Colonic mucosa (tissue), 4 donors: ENCODE data around the gene ZC4H2. TPM values are rescaled to one million over a fixed set of nuclear protein-coding genes. Genes with fewer than 3 reads are reported as not detected.
"Not testable (repeated sequence)": the region's sequence is repeated elsewhere in the genome, so short reads cannot be mapped to it uniquely, and the experiment has no call there.

ENCODE experiments used
- DNase-seq: peaks from one replicate; pipeline ENCODE4 v3.0.0-alpha.2; 2020
- H3K27ac ChIP-seq: fragments of 200-600 bp; one replicate; pipeline ENCODE4 v1.8.0; 2021
- H3K27me3 ChIP-seq: fragments of 200-600 bp; one replicate; pipeline ENCODE4 v1.8.0; 2021
- H3K36me3 ChIP-seq: fragments of 200-600 bp; one replicate; pipeline ENCODE4 v1.8.0; 2021
- H3K4me1 ChIP-seq: fragments of 200-600 bp; one replicate; pipeline ENCODE4 v1.8.0; 2021; ENCODE audit warnings: mild to moderate bottlenecking
- H3K4me3 ChIP-seq: fragments of 200-600 bp; one replicate; pipeline ENCODE4 v1.8.0; 2021
- H3K9ac ChIP-seq, 2 donors: one replicate each; pipeline ENCODE4 v1.7.0; 2013; ENCODE audit warnings: control low read depth in 2 of 2, low read depth in 2 of 2, low read length in 2 of 2
- H3K9me3 ChIP-seq: fragments of 200-600 bp; one replicate; pipeline ENCODE4 v1.8.0; 2021
- intact Hi-C: fragments of 100-400 bp; cut with DNase I; formaldehyde crosslinking; loops from one replicate; pipeline ENCODE4 v1.14.1; 2022
- total RNA-seq, 2 donors: library from RNA; stranded (reverse); fragmentation: NEBNext Ultra II Directional in 1 of 2; extraction: Animal tissue kit (Norgen Biotek cat#: 25700) in 1 of 2; gene quantifications; one replicate each; pipeline ENCODE4 v1.2.1, GENCODE V29; 2021
- TF ChIP-seq, protein P1 (sequence below): fragments of 200-600 bp; IDR thresholded peaks from one replicate; pipeline ENCODE4 v1.8.0; 2022; ENCODE audit warnings: antibody characterized with exemption, mild to moderate bottlenecking
- donor health status: healthy.
- donor health status: DM: no; HTN: no; CAD: no.
- donor health status: DM: no; HTN: no; CAD: no.

The ZC4H2 gene
- total RNA-seq, 2 donors from 2014 or later: 5.9 to 9.5 TPM

DNA sequence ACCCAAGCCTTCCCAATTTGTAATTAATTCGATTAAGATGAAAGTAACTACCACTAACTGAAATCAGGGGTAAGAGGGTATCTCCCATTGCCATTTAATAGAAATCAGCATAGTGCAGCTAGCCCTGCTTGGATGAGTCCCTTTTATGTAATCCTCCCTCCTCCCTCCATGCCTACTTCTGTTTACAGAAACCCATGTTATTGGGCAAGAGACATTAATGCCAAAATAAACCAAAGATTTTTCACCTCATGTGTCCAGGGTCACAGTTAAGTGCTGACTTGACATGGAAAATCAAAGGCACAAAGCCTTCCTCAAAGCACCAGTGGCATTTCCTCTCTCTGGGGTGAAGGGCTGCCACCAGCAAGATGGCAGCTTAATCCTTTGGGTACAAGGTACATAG, 50.8 kb downstream of the ZC4H2 start:
- DNase-seq: no peak
- H3K4me1 ChIP-seq: no peaks in the 10 kb centered on the region
- no peak overlapping the region for H3K4me3 ChIP-seq
- TF ChIP-seq, protein P1, sequence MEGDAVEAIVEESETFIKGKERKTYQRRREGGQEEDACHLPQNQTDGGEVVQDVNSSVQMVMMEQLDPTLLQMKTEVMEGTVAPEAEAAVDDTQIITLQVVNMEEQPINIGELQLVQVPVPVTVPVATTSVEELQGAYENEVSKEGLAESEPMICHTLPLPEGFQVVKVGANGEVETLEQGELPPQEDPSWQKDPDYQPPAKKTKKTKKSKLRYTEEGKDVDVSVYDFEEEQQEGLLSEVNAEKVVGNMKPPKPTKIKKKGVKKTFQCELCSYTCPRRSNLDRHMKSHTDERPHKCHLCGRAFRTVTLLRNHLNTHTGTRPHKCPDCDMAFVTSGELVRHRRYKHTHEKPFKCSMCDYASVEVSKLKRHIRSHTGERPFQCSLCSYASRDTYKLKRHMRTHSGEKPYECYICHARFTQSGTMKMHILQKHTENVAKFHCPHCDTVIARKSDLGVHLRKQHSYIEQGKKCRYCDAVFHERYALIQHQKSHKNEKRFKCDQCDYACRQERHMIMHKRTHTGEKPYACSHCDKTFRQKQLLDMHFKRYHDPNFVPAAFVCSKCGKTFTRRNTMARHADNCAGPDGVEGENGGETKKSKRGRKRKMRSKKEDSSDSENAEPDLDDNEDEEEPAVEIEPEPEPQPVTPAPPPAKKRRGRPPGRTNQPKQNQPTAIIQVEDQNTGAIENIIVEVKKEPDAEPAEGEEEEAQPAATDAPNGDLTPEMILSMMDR: no peak
- H3K36me3 ChIP-seq: no peaks in the 10 kb centered on the region
- no peaks in the 10 kb centered on the region for H3K27me3 ChIP-seq
- no peaks in the 10 kb centered on the region for H3K9me3 ChIP-seq
- no peak overlapping the region for H3K27ac ChIP-seq
- no peak overlapping the region for H3K9ac ChIP-seq
- intact Hi-C loops: no loop called here

DNA sequence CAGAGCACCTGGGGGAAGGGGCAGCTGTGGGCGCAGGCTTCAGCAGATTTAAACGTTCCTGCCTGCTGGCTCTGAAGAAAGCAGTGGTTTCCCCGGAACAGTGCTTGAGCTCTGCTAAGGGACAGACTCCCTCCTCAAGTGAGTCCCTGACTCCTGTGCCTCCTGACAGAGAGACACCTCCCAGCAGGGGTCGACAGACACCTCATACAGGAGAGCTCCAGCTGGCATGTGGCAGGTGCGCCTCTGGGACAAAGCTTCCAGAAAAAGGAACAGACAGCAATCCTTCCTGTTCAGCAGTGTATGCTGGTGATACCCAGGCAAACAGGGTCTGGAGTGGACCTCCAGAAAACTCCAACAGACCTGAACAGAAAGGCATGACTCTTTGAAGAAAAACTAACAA, 68.1 kb downstream of the ZC4H2 start:
- Histone ChIP-seq H3K9ac (no peak overlapping the region), H3K4me3 (no peak overlapping the region), H3K9me3 (no peaks in the 10 kb centered on the region), H3K27ac (no peak overlapping the region), H3K27me3 (no peaks in the 10 kb centered on the region), H3K36me3 (no peaks in the 10 kb centered on the region), H3K4me1 (no peaks in the 10 kb centered on the region)
- intact Hi-C loops: no loop called here
- TF ChIP-seq, protein P1: no peak
- DNase-seq: no peak

DNA sequence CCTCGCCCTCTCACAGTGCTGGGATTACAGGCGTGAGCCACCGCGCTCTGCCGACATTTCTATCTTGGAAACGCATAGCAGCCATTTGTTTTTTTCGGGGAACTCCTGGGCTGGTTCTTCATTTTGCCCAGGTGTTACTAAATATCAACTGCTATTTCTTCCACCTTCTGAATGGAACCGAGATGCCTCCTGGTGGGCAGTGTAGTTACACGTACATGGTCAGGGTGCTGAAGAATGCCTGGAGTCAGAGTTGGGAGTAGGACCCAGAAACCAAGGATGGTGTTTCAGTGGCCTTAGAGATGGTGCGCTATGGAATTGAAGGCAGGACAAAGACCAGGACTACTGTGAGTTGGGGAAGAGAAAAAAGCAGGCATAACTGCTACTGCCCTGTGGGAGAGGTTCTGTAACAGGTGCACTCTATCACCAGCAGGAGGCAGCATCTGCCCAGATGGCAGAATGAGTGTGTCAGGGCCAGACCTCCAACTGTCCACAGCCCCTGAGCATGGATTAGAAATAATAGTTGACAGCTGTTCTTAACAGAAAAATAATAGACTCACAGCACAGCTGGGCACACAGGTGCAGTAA, 81.7 kb downstream of the ZC4H2 start:
- no peak overlapping the region for H3K27ac ChIP-seq
- H3K4me1 ChIP-seq: no peaks in the 10 kb centered on the region
- intact Hi-C loops: loop anchor here (5.0 to 10.0 kb wide), 2 partner anchors 558 to 630 kb away; no protein-coding TSS in a partner anchor
- DNase-seq: peak; percentile 60
- TF ChIP-seq, protein P1: peak; percentile 75
- H3K27me3 ChIP-seq: no peaks in the 10 kb centered on the region
- no peaks in the 10 kb centered on the region for H3K9me3 ChIP-seq
- no peak overlapping the region for H3K9ac ChIP-seq
- H3K36me3 ChIP-seq: no peaks in the 10 kb centered on the region
- no peak overlapping the region for H3K4me3 ChIP-seq

DNA sequence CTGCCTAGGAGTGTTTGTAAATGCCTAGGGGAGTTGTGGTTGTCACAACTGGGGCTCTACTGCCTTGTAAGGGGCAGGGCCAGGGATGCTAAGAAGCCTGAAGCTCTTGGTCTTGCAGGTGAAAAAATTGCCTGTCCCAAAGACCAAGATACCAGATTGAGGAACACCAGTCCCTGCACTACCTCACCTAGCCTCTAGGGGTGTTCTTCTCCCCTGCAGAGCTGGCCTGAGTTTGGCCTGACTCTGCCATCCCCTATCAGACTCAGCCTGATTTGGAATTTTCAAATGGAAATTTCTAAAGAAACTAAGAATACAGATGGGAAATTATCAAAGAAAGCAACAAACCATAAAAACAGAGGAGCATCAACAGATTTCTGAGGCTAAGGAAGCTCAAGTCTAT, 90.4 kb downstream of the ZC4H2 start:
- no peaks in the 10 kb centered on the region for H3K9me3 ChIP-seq
- H3K27me3 ChIP-seq: no peaks in the 10 kb centered on the region
- intact Hi-C loops: no loop called here
- no peak overlapping the region for H3K9ac ChIP-seq
- H3K4me3 ChIP-seq: no peak overlapping the region
- TF ChIP-seq, protein P1: peak; percentile 65
- no peaks in the 10 kb centered on the region for H3K36me3 ChIP-seq
- no peaks in the 10 kb centered on the region for H3K4me1 ChIP-seq
- H3K27ac ChIP-seq: no peak overlapping the region
- peak; percentile 30 for DNase-seq

DNA sequence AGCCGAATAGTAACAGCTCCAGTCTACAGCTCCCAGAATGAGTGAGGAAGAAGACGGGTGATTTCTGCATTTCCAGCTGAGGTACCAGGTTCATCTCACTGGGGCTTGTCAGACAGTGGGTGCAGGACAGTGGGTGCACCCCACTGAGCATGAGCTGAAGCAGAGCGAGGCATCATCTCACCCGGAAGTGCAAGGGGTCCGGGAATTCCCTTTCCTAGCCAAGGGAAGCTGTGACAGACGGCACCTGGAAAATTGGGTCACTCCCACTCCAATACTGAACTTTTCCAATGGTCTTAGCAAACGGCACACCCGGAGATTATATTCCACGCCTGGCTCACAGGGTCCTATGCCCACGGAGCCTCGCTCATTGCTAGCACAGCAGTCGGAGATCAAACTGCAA, 97.5 kb downstream of the ZC4H2 start:
- H3K4me3 ChIP-seq, H3K9me3 ChIP-seq, H3K27me3 ChIP-seq, H3K9ac ChIP-seq, H3K36me3 ChIP-seq, H3K27ac ChIP-seq, intact Hi-C loops, H3K4me1 ChIP-seq, DNase-seq: not testable (repeated sequence)

DNA sequence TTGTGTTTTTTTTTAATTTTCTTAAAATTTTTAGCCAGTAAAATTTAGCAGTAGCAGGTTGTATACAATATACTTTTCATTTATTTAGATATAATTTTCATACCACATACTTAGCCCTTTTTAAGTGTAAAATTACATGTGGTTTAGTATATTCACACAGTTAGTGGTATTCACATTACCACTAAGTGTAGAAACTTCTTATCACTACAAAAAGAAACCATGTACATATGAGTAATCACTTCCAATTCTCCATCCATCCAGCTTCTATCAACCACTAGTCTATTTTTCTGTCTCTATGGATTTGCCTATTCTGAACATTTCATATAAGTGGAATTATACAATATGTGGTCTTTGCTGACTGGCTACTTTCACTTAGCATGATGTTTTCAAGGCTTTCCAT, 109.0 kb downstream of the ZC4H2 start:
- TF ChIP-seq, protein P1: no peak
- no peaks in the 10 kb centered on the region for H3K4me1 ChIP-seq
- intact Hi-C loops: no loop called here

More for the DNA sequence above, 109.0 kb downstream of the ZC4H2 start:
- no peaks in the 10 kb centered on the region for H3K36me3 ChIP-seq
- DNase-seq: no peak
- H3K9ac ChIP-seq: no peak overlapping the region
- H3K27me3 ChIP-seq: no peaks in the 10 kb centered on the region
- no peak overlapping the region for H3K27ac ChIP-seq
- H3K9me3 ChIP-seq: no peaks in the 10 kb centered on the region
- H3K4me3 ChIP-seq: no peak overlapping the region

Other genes starting within 250 kb of the ZC4H2 start
- gene ZC3H12B, start 58.4 kb upstream of the ZC4H2 start, total RNA-seq: 1 to 10 TPM; 1.4 to 3.7 TPM